GM12878 (cell line): Measurements from ENCODE around the gene MIA2. TPM values are rescaled to one million over a fixed set of nuclear protein-coding genes. Genes with fewer than 3 reads are reported as not detected.

Experiments
- BACH1 ChIP-seq: fragments of 450-650 bp; IDR thresholded peaks from 2 replicates; pipeline ENCODE4 v1.6.1; 2017; ENCODE audit warnings: mild to moderate bottlenecking, borderline replicate concordance
- BMI1 ChIP-seq: fragments of 450-650 bp; IDR thresholded peaks from 2 replicates; pipeline ENCODE4 v1.6.1; 2016; ENCODE audit warnings: mild to moderate bottlenecking, moderate library complexity, borderline replicate concordance
- CBX3 ChIP-seq: fragments of 200-600 bp; sonication (generic); IDR thresholded peaks from 2 replicates; pipeline ENCODE4 v1.6.1; 2016; ENCODE audit warnings: low read depth, borderline replicate concordance
- CBX5 ChIP-seq: sonication (generic); IDR thresholded peaks from 2 replicates; pipeline ENCODE4 v1.6.1; 2016; ENCODE audit warnings: low read depth, moderate library complexity, mild to moderate bottlenecking, inconsistent platforms
- HDGF ChIP-seq: fragments of 450-650 bp; IDR thresholded peaks from 2 replicates; pipeline ENCODE4 v1.6.1; 2016; ENCODE audit warnings: antibody characterized with exemption
- HSF1 ChIP-seq: fragments of 150-350 bp; IDR thresholded peaks from 2 replicates; pipeline ENCODE4 v1.6.1; 2014; ENCODE audit warnings: mild to moderate bottlenecking, low read depth, low read length
- IKZF1 ChIP-seq: fragments of 450-650 bp; conservative IDR thresholded peaks from 2 replicates; pipeline ENCODE4 v1.6.1; 2017; ENCODE audit warnings: antibody characterized with exemption, mild to moderate bottlenecking
- IKZF2 ChIP-seq, 2 experiments: fragments of 450-650 bp; IDR thresholded peaks; 2 replicates each; pipeline ENCODE4 v1.6.1; 2017; ENCODE audit warnings: mild to moderate bottlenecking in 2 of 2, moderate library complexity in 2 of 2
- NFYB ChIP-seq: IDR thresholded peaks from 2 replicates; pipeline ENCODE4 v1.6.1; 2011; ENCODE audit warnings: low read depth, mild to moderate bottlenecking, low read length, improper control_type of control experiment, moderate library complexity; ENCODE audit not compliant: insufficient read depth
- NR2C2 ChIP-seq: IDR thresholded peaks from 2 replicates; pipeline ENCODE4 v1.6.1; 2011; ENCODE audit warnings: borderline replicate concordance, low read depth; ENCODE audit not compliant: control insufficient read depth, insufficient read length
- POLR2A ChIP-seq: IDR thresholded peaks from 2 replicates; pipeline ENCODE4 v1.6.1; 2011; ENCODE audit warnings: low read depth, mild to moderate bottlenecking, low read length
- SMAD1 ChIP-seq: fragments of 450-650 bp; IDR thresholded peaks from 2 replicates; pipeline ENCODE4 v1.6.1; 2018; ENCODE audit warnings: mild to moderate bottlenecking, low read depth; ENCODE audit not compliant: partially characterized antibody
- SPI1 ChIP-seq: IDR thresholded peaks from 2 replicates; pipeline ENCODE4 v1.6.1; 2011; ENCODE audit warnings: low read depth, mild to moderate bottlenecking, low read length, moderate library complexity, borderline replicate concordance; ENCODE audit not compliant: insufficient read depth
- SUZ12 ChIP-seq: fragments of 200-600 bp; sonication (generic); IDR thresholded peaks from one replicate; pipeline ENCODE4 v1.6.1; 2018; ENCODE audit warnings: antibody characterized with exemption, mild to moderate bottlenecking; ENCODE audit not compliant: unreplicated experiment
- YBX1 ChIP-seq: fragments of 450-650 bp; IDR thresholded peaks from 2 replicates; pipeline ENCODE4 v1.6.1; 2016; ENCODE audit warnings: antibody characterized with exemption
- ZBTB40 ChIP-seq: fragments of 450-650 bp; IDR thresholded peaks from 2 replicates; pipeline ENCODE4 v1.6.1; 2016; ENCODE audit warnings: mild to moderate bottlenecking, moderate library complexity, borderline replicate concordance
- ZNF274 ChIP-seq: IDR thresholded peaks from one replicate; pipeline ENCODE4 v1.8.0; 2011; ENCODE audit not compliant: insufficient read length, insufficient read depth
- ZNF384 ChIP-seq: IDR thresholded peaks from 2 replicates; pipeline ENCODE4 v1.6.1; 2012; ENCODE audit warnings: low read depth, mild to moderate bottlenecking, low read length, improper control_type of control experiment, borderline replicate concordance
- polyA plus RNA-seq, 11 experiments: library from polyadenylated mRNA; depleted of rRNA in 4 of 11; unstranded in 6 of 11; stranded (reverse) in 5 of 11; fragments of >200 nt; fragmentation: Nextera tagmentation in 4 of 11; fragmentation: Illumina TruSeq in 1 of 11; extraction: Ambion mirVana in 4 of 11; extraction: Trizol in 1 of 11; gene quantifications; 1 replicate in 1 of 11; 2 replicates in 10 of 11; pipeline versions ENCODE4 v1.2.1 to v1.2.3, GENCODE V29; 2011 to 2016; ENCODE audit warnings: inconsistent platforms in 2 of 11, missing spikeins in 2 of 11, low read depth in 1 of 11
- total RNA-seq, 4 experiments: library from RNA; depleted of rRNA in 3 of 4; stranded (reverse); fragments of >200 nt in 3 of 4; fragmentation: Illumina TruSeq in 1 of 4; extraction: Trizol in 1 of 4; gene quantifications; 2 replicates each; pipeline versions ENCODE4 v1.2.1 to v1.2.3, GENCODE V29; 2013 to 2021
- TF ChIP-seq, protein P1 (sequence below): IDR thresholded peaks from 2 replicates; pipeline ENCODE4 v1.6.1; 2012; ENCODE audit warnings: low read length, inconsistent platforms
- TF ChIP-seq, protein P2 (sequence below): fragments of 450-650 bp; IDR thresholded peaks from 2 replicates; pipeline ENCODE4 v1.6.1; 2017; ENCODE audit warnings: borderline replicate concordance
- TF ChIP-seq, protein P3 (sequence below): fragments of 450-650 bp; IDR thresholded peaks from 2 replicates; pipeline ENCODE4 v1.6.1; 2014; ENCODE audit warnings: mild to moderate bottlenecking

Gene MIA2
- total and polyA plus RNA-seq, 10 of the 15 experiments (the other 5 are each of a cell fraction or from before 2014, with no cell fraction given), result 6.3 to 36.8 (median 17.1) TPM

DNA sequence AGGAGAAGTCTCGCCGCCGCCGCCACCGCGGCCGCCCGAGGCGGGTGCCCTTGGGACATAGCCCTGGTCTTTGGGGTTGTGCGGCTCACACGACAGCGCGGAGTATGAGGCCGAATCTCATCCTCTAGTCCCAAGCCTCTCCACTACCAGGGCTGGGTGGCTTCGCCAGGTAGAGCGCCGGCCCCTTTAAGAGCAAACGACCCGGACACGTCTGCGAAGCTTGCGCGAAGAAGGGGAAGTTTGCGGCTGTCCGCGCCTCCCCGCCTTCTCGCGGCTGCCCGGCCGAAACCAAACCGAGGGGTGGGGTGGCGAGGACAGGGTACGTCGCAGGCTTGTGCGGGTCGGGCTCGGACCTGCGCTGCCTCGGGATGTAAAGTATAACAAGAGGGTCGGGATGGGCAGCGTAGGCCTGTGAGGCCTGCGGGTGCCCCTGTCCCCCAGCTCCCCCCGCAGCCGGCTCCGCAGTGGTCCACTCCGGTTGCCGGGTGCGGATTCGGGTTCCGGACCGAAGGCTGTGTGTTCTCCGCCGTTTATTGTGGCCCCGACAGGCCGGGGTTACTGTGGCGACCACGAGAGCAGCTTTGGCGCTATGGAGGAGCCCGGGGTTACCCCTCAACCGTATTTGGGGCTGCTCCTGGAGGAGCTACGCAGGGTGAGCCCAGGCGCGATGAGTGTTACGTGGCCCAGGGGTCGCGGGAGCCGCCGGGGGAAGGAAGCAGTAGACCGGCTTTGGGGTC is 33.3 kb downstream of the MIA2 start (continued):
- TF ChIP-seq, protein P1, sequence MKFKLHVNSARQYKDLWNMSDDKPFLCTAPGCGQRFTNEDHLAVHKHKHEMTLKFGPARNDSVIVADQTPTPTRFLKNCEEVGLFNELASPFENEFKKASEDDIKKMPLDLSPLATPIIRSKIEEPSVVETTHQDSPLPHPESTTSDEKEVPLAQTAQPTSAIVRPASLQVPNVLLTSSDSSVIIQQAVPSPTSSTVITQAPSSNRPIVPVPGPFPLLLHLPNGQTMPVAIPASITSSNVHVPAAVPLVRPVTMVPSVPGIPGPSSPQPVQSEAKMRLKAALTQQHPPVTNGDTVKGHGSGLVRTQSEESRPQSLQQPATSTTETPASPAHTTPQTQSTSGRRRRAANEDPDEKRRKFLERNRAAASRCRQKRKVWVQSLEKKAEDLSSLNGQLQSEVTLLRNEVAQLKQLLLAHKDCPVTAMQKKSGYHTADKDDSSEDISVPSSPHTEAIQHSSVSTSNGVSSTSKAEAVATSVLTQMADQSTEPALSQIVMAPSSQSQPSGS, result no peak
- TF ChIP-seq IKZF1, result peak; percentile 50
- TF ChIP-seq ZNF274, result no peak
- TF ChIP-seq BMI1, result 0 out of 2 replicates have a peak, but pooled peaks have one; percentile 23
- no peak for TF ChIP-seq CBX3
- no peak for TF ChIP-seq ZBTB40
- TF ChIP-seq ZNF384, result no peak
- TF ChIP-seq HSF1, result no peak
- TF ChIP-seq, protein P2, sequence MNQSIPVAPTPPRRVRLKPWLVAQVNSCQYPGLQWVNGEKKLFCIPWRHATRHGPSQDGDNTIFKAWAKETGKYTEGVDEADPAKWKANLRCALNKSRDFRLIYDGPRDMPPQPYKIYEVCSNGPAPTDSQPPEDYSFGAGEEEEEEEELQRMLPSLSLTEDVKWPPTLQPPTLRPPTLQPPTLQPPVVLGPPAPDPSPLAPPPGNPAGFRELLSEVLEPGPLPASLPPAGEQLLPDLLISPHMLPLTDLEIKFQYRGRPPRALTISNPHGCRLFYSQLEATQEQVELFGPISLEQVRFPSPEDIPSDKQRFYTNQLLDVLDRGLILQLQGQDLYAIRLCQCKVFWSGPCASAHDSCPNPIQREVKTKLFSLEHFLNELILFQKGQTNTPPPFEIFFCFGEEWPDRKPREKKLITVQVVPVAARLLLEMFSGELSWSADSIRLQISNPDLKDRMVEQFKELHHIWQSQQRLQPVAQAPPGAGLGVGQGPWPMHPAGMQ, result peak; percentile 75
- TF ChIP-seq SMAD1, result no peak
- peak; percentile 46; the same call in 1 of the 2 replicates for TF ChIP-seq BACH1
- TF ChIP-seq SPI1, result no peak
- TF ChIP-seq YBX1, result no peak
- TF ChIP-seq HDGF, result peak; percentile 60; the same call in 1 of the 2 replicates
- TF ChIP-seq, protein P3, sequence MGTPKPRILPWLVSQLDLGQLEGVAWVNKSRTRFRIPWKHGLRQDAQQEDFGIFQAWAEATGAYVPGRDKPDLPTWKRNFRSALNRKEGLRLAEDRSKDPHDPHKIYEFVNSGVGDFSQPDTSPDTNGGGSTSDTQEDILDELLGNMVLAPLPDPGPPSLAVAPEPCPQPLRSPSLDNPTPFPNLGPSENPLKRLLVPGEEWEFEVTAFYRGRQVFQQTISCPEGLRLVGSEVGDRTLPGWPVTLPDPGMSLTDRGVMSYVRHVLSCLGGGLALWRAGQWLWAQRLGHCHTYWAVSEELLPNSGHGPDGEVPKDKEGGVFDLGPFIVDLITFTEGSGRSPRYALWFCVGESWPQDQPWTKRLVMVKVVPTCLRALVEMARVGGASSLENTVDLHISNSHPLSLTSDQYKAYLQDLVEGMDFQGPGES, result no peak; the same call in 1 of the 2 replicates
- 0 out of 2 replicates have a peak, but pooled peaks have one; percentile 15 for TF ChIP-seq CBX5
- TF ChIP-seq POLR2A, result peak; percentile 82
- TF ChIP-seq NFYB, result 0 out of 2 replicates have a peak, but pooled peaks have one; percentile 39
- TF ChIP-seq SUZ12, result no peak
- peak in 1 of 2 experiments; percentile 16; a peak in 2 of 4 replicates for TF ChIP-seq IKZF2 (IDR thresholded peaks at IDR 0.05)
- no peak for TF ChIP-seq NR2C2
